A549 (cell line): ENCODE measurements around the gene CTNNAL1.

Source experiments
- CTCF ChIP-seq: fragments of >200 bp; sonication (Bioruptor Twin); formaldehyde crosslinking; IDR thresholded peaks from 3 replicates; pipeline ENCODE4 v1.5.1; 2016
- HDAC2 ChIP-seq: fragments of 200-600 bp; sonication (generic); IDR thresholded peaks from 2 replicates; pipeline ENCODE4 v1.6.1; 2016
- MYC ChIP-seq: IDR thresholded peaks from 2 replicates; pipeline ENCODE4 v1.6.1; 2012; ENCODE audit warnings: mild to moderate bottlenecking, inconsistent platforms, low read length, improper control_type of control experiment, borderline replicate concordance
- POLR2A ChIP-seq: IDR thresholded peaks from 2 replicates; pipeline ENCODE4 v1.6.1; 2012; ENCODE audit warnings: mild to moderate bottlenecking, low read length
- RCOR1 ChIP-seq: fragments of 150-350 bp; IDR thresholded peaks from 2 replicates; pipeline ENCODE4 v1.6.1; 2014; ENCODE audit warnings: antibody characterized with exemption, low read length, low read depth
- RFX5 ChIP-seq: fragments of 450-650 bp; IDR thresholded peaks from 2 replicates; pipeline ENCODE4 v1.7.1; 2014; ENCODE audit warnings: antibody characterized with exemption, mild to moderate bottlenecking, moderate library complexity

- no peak for TF ChIP-seq CTCF
- no peak for TF ChIP-seq MYC
- no peak for TF ChIP-seq POLR2A
- no peak for TF ChIP-seq RCOR1
- TF ChIP-seq RFX5, result no peak
- TF ChIP-seq HDAC2, result no peak
These were observed 1.4 kb upstream of the CTNNAL1 start for GRCh38 chr9:109014608-109015280.
